Measurements from ENCODE around the gene PCNX3. TPM values are rescaled to one million over a fixed set of nuclear protein-coding genes. Genes with fewer than 3 reads are reported as not detected.

PCNX3 gene
- total and polyA plus RNA-seq, 2 of the 13 experiments (the other 11 are each of a cell fraction or from before 2014, with no cell fraction given): 16.2 to 23.0 TPM

GRCh38 chr11:65588199-65589054, 27.1 kb upstream of the PCNX3 start (continued):
- TF ChIP-seq ZNF512B (CRISPR knock-in tag; IDR thresholded peaks at IDR 0.05; ENCODE audit: borderline replicate concordance) (no peak), ZNF142 (CRISPR knock-in tag; IDR thresholded peaks at IDR 0.05) (no peak), DNMT3B (CRISPR knock-in tag; conservative IDR thresholded peaks at IDR 0.05) (no peak), IRF2 (CRISPR knock-in tag; IDR thresholded peaks at IDR 0.05) (no peak), ZNF83 (CRISPR knock-in tag; IDR thresholded peaks at IDR 0.05; ENCODE audit: borderline replicate concordance) (no peak), ZNF709 (CRISPR knock-in tag; IDR thresholded peaks at IDR 0.05) (no peak), TAF15 (IDR thresholded peaks at IDR 0.05; ENCODE audit: low read depth, low read length, poor library complexity, severe bottlenecking) (no peak), JUNB (CRISPR knock-in tag; IDR thresholded peaks at IDR 0.05; ENCODE audit: borderline replicate concordance) (no peak), EEA1 (CRISPR knock-in tag; IDR thresholded peaks at IDR 0.05; ENCODE audit: borderline replicate concordance) (no peak), POLR2AphosphoS2 (IDR thresholded peaks at IDR 0.05; ENCODE audit: low read depth, low read length) (no peak), SAP130 (CRISPR knock-in tag; IDR thresholded peaks at IDR 0.05; ENCODE audit: low read depth) (no peak), DDIT3 (CRISPR knock-in tag; IDR thresholded peaks at IDR 0.05) (no peak), SIN3B (IDR thresholded peaks at IDR 0.05; ENCODE audit: low read length) (no peak), ZNF441 (CRISPR knock-in tag; IDR thresholded peaks at IDR 0.05; ENCODE audit: borderline replicate concordance) (no peak), SRSF9 (IDR thresholded peaks at IDR 0.05; ENCODE audit: borderline replicate concordance, insufficient read depth, low read depth, low read length, poor library complexity, severe bottlenecking) (no peak), ZNF274 (CRISPR knock-in tag; IDR thresholded peaks at IDR 0.05) (no peak), SMARCC2 (IDR thresholded peaks at IDR 0.05) (no peak), CHD4 (IDR thresholded peaks at IDR 0.05; ENCODE audit: borderline replicate concordance, low read length) (no peak), ZNF619 (CRISPR knock-in tag; IDR thresholded peaks at IDR 0.05) (no peak), KAT8 (CRISPR knock-in tag; IDR thresholded peaks at IDR 0.05) (no peak), ZNF317 (CRISPR knock-in tag; IDR thresholded peaks at IDR 0.05) (no peak), CEBPB (IDR thresholded peaks at IDR 0.05; ENCODE audit: borderline replicate concordance, low read depth, low read length) (no peak)
